GM10248 (cell line): ENCODE results near the gene STK38.
"Not testable (repeated sequence)": the region's sequence is repeated elsewhere in the genome, so short reads cannot be mapped to it uniquely, and the experiment has no call there.

Experiments
- CTCF ChIA-PET: fragments of 300-600 bp; sonication (Branson Sonifier 250); formaldehyde crosslinking; extraction: SDS; loops from one replicate; lab custom pipeline; 2021; ENCODE audit warnings: antibody characterized with exemption; lab: Yijun Ruan, JAX
- POLR2A ChIA-PET: fragments of 350-650 bp; sonication (Branson Sonifier 250); formaldehyde crosslinking; extraction: SDS; loops from one replicate; lab custom pipeline; 2020; ENCODE audit warnings: antibody characterized with exemption; lab: Yijun Ruan, JAX
- DNase-seq: peaks from one replicate; pipeline ENCODE4 v3.0.0; 2012; ENCODE audit errors: extremely low spot score
- TF ChIP-seq, protein P1 (sequence below): IDR thresholded peaks from 2 replicates; pipeline ENCODE4 v1.5.1; 2012; ENCODE audit warnings: mild to moderate bottlenecking, low read depth; ENCODE audit errors: extremely low read depth, missing control alignments, control extremely low read depth

Gene STK38

DNA sequence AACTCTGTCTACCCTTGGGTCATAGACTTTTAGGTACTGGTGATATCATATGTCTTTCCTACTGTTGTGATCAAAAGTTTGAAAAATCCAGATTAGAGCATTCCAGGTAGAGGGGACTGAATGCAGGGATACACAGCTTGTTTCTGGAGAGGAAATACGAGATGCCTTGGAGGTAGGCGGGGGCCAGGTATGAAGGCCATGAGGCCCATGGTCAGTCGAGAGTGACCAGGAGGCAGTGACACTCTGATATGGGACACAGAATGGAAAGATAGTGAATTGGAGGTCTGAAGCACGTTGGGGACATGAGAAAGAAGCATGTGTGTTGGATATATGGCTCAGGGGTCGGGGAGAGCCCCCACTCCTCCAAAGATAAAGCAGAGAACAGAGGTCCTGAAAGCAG is 30.8 kb upstream of the STK38 start:
- ChIA-PET POLR2A (no interaction called here), CTCF (interaction anchor here (1.2 to 1.6 kb wide), 2 partner anchors 9 to 308 kb away, joined by 3 to 5 read pairs; partner anchors contain the start of gene C6orf89)

DNA sequence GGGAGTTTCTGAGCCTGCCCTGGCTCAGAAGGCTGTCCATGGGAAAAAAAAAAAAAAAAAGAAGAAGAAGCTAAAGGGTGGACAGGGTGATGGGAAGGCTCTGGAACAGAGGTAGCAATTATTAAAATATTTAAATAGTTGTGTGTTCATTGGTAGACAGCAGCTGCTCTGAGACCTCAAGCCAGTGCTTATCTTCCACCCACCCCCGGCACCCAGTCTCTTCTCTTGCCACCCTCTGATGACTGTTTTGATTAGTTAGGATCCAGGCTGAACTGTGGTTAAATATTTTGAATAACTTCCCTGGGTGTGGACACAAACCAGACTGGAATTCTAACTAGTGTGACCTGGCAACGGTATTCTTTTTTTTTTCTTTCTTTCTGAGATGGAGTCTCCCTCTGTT is 30.0 kb upstream of the STK38 start:
- POLR2A ChIA-PET, result no interaction called here
- TF ChIP-seq, protein P1, sequence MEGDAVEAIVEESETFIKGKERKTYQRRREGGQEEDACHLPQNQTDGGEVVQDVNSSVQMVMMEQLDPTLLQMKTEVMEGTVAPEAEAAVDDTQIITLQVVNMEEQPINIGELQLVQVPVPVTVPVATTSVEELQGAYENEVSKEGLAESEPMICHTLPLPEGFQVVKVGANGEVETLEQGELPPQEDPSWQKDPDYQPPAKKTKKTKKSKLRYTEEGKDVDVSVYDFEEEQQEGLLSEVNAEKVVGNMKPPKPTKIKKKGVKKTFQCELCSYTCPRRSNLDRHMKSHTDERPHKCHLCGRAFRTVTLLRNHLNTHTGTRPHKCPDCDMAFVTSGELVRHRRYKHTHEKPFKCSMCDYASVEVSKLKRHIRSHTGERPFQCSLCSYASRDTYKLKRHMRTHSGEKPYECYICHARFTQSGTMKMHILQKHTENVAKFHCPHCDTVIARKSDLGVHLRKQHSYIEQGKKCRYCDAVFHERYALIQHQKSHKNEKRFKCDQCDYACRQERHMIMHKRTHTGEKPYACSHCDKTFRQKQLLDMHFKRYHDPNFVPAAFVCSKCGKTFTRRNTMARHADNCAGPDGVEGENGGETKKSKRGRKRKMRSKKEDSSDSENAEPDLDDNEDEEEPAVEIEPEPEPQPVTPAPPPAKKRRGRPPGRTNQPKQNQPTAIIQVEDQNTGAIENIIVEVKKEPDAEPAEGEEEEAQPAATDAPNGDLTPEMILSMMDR, result no peak
- CTCF ChIA-PET, result interaction anchor here (1.6 kb wide), 1 partner anchor 8 kb away, joined by 5 read pairs; no protein-coding TSS in a partner anchor
- no peak for DNase-seq

More for the DNA sequence above, 30.8 kb upstream of the STK38 start:
- TF ChIP-seq, protein P1, result no peak
- no peak for DNase-seq

DNA sequence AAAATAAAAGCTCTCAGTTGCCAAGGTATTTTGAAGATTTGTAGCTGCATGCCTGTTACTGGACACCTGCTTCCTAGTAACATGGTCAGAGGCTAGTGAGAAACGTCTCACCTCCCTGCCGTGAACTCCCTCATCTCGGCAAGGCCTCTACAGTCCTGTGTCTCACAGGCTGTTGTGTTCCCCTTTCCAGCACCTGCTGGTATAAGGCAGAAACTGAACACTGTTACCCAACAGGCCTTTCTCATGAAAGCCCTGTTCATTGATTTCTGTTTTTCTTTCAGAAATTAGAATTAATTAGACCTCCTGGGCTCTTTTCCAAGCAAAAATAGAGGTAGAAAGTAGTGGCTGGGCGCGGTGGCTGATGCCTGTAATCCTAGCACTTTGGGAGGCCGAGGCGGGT is 29.3 kb upstream of the STK38 start:
- ChIA-PET CTCF (interaction anchor here (0.8 to 1.4 kb wide), 2 partner anchors 9 to 39 kb away, joined by 3 read pairs; no protein-coding TSS in a partner anchor), POLR2A (no interaction called here)
- TF ChIP-seq, protein P1, result no peak
- no peak for DNase-seq

DNA sequence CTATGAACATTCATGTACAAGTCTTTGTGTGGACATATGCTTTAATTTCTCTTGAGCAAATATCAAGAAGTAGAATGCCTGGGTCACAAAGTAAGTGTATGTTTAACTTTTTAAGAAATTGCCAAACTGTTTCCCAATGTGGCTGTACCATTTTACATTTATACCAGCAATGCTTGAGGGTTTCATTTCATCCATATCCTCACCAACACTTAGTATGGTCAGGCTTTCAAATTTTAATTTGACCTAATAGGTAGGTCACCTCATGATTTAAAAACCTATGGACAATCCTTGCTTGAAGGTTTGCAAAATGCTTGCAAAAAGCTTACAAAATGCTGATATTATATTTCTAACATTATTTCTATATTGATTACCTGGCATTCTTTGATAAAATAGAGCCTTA is 27.4 kb upstream of the STK38 start:
- no peak for DNase-seq
- ChIA-PET CTCF (no interaction called here), POLR2A (no interaction called here)
- TF ChIP-seq, protein P1, result no peak

DNA sequence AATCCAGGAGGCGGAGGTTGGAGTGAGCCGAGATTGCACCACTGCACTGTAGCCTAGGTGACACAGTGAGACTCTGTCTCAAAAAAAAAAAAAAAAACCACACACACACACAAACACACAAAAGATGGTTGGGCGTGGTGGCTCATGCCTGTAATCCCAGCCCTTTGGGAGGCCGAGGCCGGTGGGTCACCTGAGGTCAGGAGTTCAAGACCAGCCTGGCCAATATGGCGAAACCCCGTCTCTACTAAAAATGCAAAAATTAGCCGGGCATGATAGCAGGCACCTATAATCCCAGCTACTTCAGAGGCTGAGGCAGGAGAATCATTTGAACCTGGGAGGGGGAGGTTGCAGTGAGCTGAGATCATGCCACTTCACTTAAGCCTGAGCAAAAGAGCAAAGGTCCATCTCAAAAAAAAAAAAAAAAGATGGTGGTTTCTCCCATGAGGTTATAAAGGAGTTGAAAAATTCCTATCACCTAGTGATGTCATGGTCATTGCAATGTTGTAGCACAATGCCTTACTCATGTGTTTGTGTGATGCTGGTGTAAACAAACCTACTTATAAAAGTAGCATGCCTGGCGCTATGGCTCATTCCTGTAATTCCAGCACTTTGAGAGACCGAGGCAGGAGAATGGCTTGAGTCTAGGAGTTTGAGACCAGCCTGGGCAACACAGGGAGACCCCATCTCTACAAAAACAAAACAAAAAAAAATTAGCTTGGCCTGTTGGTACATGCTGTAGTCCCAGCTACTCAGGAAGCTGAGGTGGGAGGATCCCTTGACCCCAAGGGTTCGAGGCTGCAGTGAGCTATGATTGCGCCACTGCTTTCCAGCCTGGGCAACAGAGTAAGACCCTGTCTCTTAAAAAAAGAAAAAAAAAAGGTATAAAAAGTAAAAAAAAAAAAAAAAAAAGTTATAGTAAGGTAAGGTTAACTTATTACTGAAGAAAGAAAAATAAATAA is 25.4 kb upstream of the STK38 start:
- CTCF ChIA-PET, result interaction anchor here (1.3 kb wide), 1 partner anchor 13 kb away, joined by 3 read pairs; no protein-coding TSS in a partner anchor
- POLR2A ChIA-PET, DNase-seq: not testable (repeated sequence)

DNA sequence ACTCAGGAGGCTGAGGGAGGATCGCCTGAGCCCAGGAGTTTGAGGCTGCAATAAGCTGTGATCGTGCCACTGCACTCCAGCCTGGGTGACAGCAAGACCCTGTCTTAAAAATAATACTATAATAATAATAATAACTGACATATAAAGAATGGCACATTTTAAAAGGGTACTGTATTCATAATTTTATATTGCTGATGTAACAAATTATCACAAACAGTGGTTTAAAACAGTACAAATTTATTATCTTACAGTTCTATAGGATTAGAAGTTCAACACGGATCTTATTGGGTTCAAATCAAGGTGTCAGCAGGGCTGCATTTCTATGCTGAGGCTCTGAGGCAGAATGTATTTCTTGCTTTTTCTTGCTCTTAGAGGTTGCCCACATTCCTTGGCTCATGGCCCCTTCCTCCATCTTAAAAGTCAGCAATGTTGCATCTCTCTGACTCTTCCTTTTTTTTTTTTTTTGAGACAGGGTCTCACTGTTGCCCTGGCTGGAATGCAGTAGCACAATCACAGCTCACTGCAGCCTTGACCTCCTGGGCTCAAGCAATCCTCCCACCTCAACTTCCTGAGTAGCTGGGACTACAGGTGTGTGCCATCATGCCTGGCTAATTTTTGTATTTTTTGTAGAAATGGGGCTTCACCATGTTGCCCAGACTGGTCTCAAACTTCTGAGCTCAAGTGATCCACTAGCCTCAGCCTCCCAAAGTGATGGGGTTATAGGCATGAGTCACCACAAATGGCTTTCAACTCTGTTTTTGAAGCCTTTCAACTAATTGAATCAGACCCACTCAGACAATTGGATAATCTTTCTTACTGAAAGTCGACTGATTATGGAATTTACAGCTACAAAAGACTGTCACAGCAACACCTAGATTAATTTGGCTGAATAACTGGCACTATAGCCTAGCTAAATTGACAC is 24.1 kb upstream of the STK38 start:
- no peak for DNase-seq
- POLR2A ChIA-PET, result no interaction called here
- TF ChIP-seq, protein P1, result no peak
- CTCF ChIA-PET, result interaction anchor here (1.2 to 1.3 kb wide), 2 partner anchors 14 to 17 kb away, joined by 3 read pairs; no protein-coding TSS in a partner anchor
